GM23338 (cell line): ENCODE results near the gene SERPINB13. TPM values are rescaled to one million over a fixed set of nuclear protein-coding genes. Genes with fewer than 3 reads are reported as not detected.

Source experiments
- ATAC-seq: fragments of 200-7000 bp; cut with Tn5 transposase; 3 replicates; pipeline ENCODE4 v1.9.1; 2020
- DNase-seq: peaks from one replicate; pipeline ENCODE4 v3.0.0-alpha.2; 2015; ENCODE audit warnings: low spot score
- H2AFZ ChIP-seq: fragments of 200-600 bp; sonication (generic); 2 replicates; pipeline ENCODE4 v1.8.0; 2016; ENCODE audit warnings: antibody characterized with exemption, mild to moderate bottlenecking, moderate library complexity
- H3F3A ChIP-seq: fragments of 200-600 bp; sonication (generic); replicated peaks from 2 replicates; pipeline ENCODE4 v1.8.0; 2017; ENCODE audit warnings: antibody characterized with exemption, mixed run types, low read depth
- H3K27ac ChIP-seq: fragments of 200-600 bp; sonication (generic); 2 replicates; pipeline ENCODE4 v1.6.1; 2016; ENCODE audit warnings: low read depth
- H3K27me3 ChIP-seq: fragments of 200-600 bp; sonication (generic); 2 replicates; pipeline ENCODE4 v1.8.0; 2016; ENCODE audit warnings: mild to moderate bottlenecking, mixed run types, moderate library complexity; ENCODE audit not compliant: insufficient read depth
- H3K36me3 ChIP-seq: fragments of 200-600 bp; sonication (generic); 2 replicates; pipeline ENCODE4 v1.8.0; 2016; ENCODE audit warnings: mild to moderate bottlenecking; ENCODE audit not compliant: insufficient read depth
- H3K4me1 ChIP-seq: fragments of 200-600 bp; sonication (generic); 2 replicates; pipeline ENCODE4 v1.8.0; 2016; ENCODE audit warnings: mild to moderate bottlenecking, moderate library complexity; ENCODE audit not compliant: insufficient read depth
- H3K4me2 ChIP-seq: fragments of 200-600 bp; sonication (generic); 2 replicates; pipeline ENCODE4 v1.7.1; 2017; ENCODE audit warnings: mixed run types
- H3K4me3 ChIP-seq: fragments of 200-600 bp; sonication (generic); 2 replicates; pipeline ENCODE4 v1.6.1; 2016; ENCODE audit warnings: mixed run types
- H3K79me2 ChIP-seq: fragments of 200-600 bp; sonication (generic); replicated peaks from 2 replicates; pipeline ENCODE4 v1.8.0; 2017; ENCODE audit warnings: mild to moderate bottlenecking; ENCODE audit not compliant: insufficient read depth
- H3K9me2 ChIP-seq: fragments of 200-600 bp; sonication (generic); 2 replicates; pipeline ENCODE4 v1.8.0; 2017; ENCODE audit not compliant: insufficient read depth
- H4K20me1 ChIP-seq: fragments of 200-600 bp; sonication (generic); replicated peaks from 2 replicates; pipeline ENCODE4 v1.8.0; 2017; ENCODE audit warnings: mild to moderate bottlenecking; ENCODE audit not compliant: insufficient read depth
- H3K27ac Mint-ChIP-seq: 2 replicates; pipeline ENCODE4 v1.8.0; 2020; ENCODE audit warnings: inconsistent platforms, mild to moderate bottlenecking, moderate library complexity, mixed read lengths
- H3K27me3 Mint-ChIP-seq: 3 replicates; pipeline ENCODE4 v1.8.0; 2022; ENCODE audit warnings: low read depth, mild to moderate bottlenecking, moderate library complexity, mixed read lengths, inconsistent platforms; ENCODE audit not compliant: insufficient read depth, poor library complexity
- H3K36me3 Mint-ChIP-seq: 3 replicates; pipeline ENCODE4 v1.8.0; 2021; ENCODE audit warnings: low read depth, mild to moderate bottlenecking, inconsistent platforms, moderate library complexity, mixed read lengths
- H3K4me1 Mint-ChIP-seq: 3 replicates; pipeline ENCODE4 v1.8.0; 2020; ENCODE audit warnings: mild to moderate bottlenecking, inconsistent platforms, mixed read lengths
- H3K4me3 Mint-ChIP-seq: 3 replicates; pipeline ENCODE4 v1.8.0; 2021; ENCODE audit warnings: moderate library complexity, mild to moderate bottlenecking, inconsistent platforms, mixed read lengths
- H3K9me3 Mint-ChIP-seq: 3 replicates; pipeline ENCODE4 v1.8.0; 2020; ENCODE audit warnings: moderate library complexity, mild to moderate bottlenecking, inconsistent platforms, mixed read lengths
- CREB1 ChIP-seq: fragments of 250-450 bp; sonication (Bioruptor Pico); IDR thresholded peaks from 2 replicates; pipeline ENCODE4 v1.5.0; 2020; ENCODE audit warnings: low read depth, mild to moderate bottlenecking, moderate library complexity
- ETS1 ChIP-seq: IDR thresholded peaks from 2 replicates; pipeline ENCODE4 v1.6.1; 2016; ENCODE audit warnings: antibody characterized with exemption
- EZH2 ChIP-seq: fragments of 200-600 bp; sonication (generic); IDR thresholded peaks from one replicate; pipeline ENCODE4 v1.8.0; 2017; ENCODE audit warnings: antibody characterized with exemption, mild to moderate bottlenecking, low read depth; ENCODE audit not compliant: unreplicated experiment
- EZH2phosphoT487 ChIP-seq: fragments of 200-600 bp; sonication (generic); IDR thresholded peaks from one replicate; pipeline ENCODE4 v1.8.1; 2018; ENCODE audit warnings: antibody characterized with exemption; ENCODE audit not compliant: unreplicated experiment
- JUNB ChIP-seq: IDR thresholded peaks from one replicate; pipeline ENCODE4 v1.6.1; 2016; ENCODE audit warnings: antibody characterized with exemption; ENCODE audit not compliant: unreplicated experiment
- NANOG ChIP-seq: IDR thresholded peaks from 2 replicates; pipeline ENCODE4 v1.6.1; 2016; ENCODE audit warnings: antibody characterized with exemption, borderline replicate concordance
- POLR2AphosphoS5 ChIP-seq: IDR thresholded peaks from 2 replicates; pipeline ENCODE4 v1.6.1; 2016; ENCODE audit warnings: antibody characterized with exemption, low read depth
- REST ChIP-seq: IDR thresholded peaks from one replicate; pipeline ENCODE4 v1.6.1; 2018; ENCODE audit warnings: antibody characterized with exemption; ENCODE audit not compliant: unreplicated experiment
- STAT1 ChIP-seq: IDR thresholded peaks from one replicate; pipeline ENCODE4 v1.6.1; 2016; ENCODE audit warnings: antibody characterized with exemption; ENCODE audit not compliant: unreplicated experiment
- ZNF114 ChIP-seq: fragments of 250-450 bp; sonication (Bioruptor Pico); IDR thresholded peaks from 2 replicates; pipeline ENCODE4 v1.5.0; 2020; ENCODE audit warnings: mild to moderate bottlenecking, moderate library complexity
- ZNF331 ChIP-seq: fragments of 250-450 bp; sonication (Bioruptor Pico); IDR thresholded peaks from 2 replicates; pipeline ENCODE4 v1.5.0; 2020; ENCODE audit warnings: low read depth, mild to moderate bottlenecking, moderate library complexity
- ZNF462 ChIP-seq: fragments of 250-450 bp; sonication (Bioruptor Pico); IDR thresholded peaks from 2 replicates; pipeline ENCODE4 v1.5.0; 2020; ENCODE audit warnings: mild to moderate bottlenecking, moderate library complexity
- polyA plus RNA-seq: library from polyadenylated mRNA; unstranded; fragments of >200 nt; fragmentation: Nextera tagmentation; extraction: Ambion mirVana; gene quantifications from 2 replicates; pipeline ENCODE4 v1.2.1, GENCODE V29; 2016
- total RNA-seq: library from RNA; depleted of rRNA; stranded (reverse); fragments of >200 nt; shearing (Covaris generic); gene quantifications from 2 replicates; pipeline ENCODE4 v1.2.3, GENCODE V29; 2014
- TF ChIP-seq, protein P1 (sequence below), 2 experiments: fragments of 200-600 bp in 1 of 2; sonication (generic) in 1 of 2; conservative IDR thresholded peaks; 2 replicates each; pipeline versions ENCODE4 v1.5.1 to v1.6.1; 2016 to 2017; ENCODE audit warnings: antibody characterized with exemption in 2 of 2, low read depth in 2 of 2, mild to moderate bottlenecking in 2 of 2, moderate library complexity in 1 of 2

Gene SERPINB13
- total and polyA plus RNA-seq, 2 experiments from 2014 or later: not detected

DNA sequence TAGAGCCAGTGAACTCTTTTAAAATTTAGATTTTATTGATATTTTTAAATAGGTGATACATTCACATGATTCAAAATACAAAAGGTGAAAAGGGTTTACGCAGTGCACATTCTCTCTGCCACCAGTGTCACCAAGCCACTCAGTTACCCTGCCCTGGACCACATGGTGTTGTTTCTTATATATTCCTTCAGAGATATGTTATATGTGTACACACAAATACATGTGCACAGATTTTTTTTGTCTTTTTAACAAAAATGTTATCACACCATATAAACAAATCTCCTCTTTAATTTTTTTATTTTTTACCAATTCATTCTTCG is 30.7 kb downstream of the SERPINB13 start:
- peaks cover 9% of the 10 kb centered on the region for H3K9me2 ChIP-seq
- Mint-ChIP-seq H3K27ac (no peak overlapping the region), H3K27me3 (no peaks in the 10 kb centered on the region), H3K4me3 (no peak overlapping the region), H3K4me1 (peaks cover 8% of the 10 kb centered on the region; the same call in 2 of the 3 replicates), H3K9me3 (peaks cover 8% of the 10 kb centered on the region), H3K36me3 (no peaks in the 10 kb centered on the region)
- H3K79me2 ChIP-seq: no peaks in the 10 kb centered on the region
- DNase-seq: no peak
- ATAC-seq: no peak
- no peaks in the 10 kb centered on the region for H3F3A ChIP-seq
- peaks cover 9% of the 10 kb centered on the region for H3K4me1 ChIP-seq
- H3K36me3 ChIP-seq: no peaks in the 10 kb centered on the region
- no peak overlapping the region for H3K4me3 ChIP-seq
- no peak overlapping the region for H3K27ac ChIP-seq
- no peak overlapping the region for H2AFZ ChIP-seq
- H4K20me1 ChIP-seq: no peaks in the 10 kb centered on the region
- no peak overlapping the region for H3K4me2 ChIP-seq
- H3K27me3 ChIP-seq: no peaks in the 10 kb centered on the region
- TF ChIP-seq STAT1: no peak
- TF ChIP-seq ETS1: no peak
- no peak for TF ChIP-seq POLR2AphosphoS5
- TF ChIP-seq EZH2phosphoT487: no peak
- TF ChIP-seq ZNF331 (CRISPR knock-in tag): no peak
- TF ChIP-seq CREB1 (CRISPR knock-in tag): no peak
- no peak for TF ChIP-seq EZH2
- no peak for TF ChIP-seq JUNB
- TF ChIP-seq, protein P1, sequence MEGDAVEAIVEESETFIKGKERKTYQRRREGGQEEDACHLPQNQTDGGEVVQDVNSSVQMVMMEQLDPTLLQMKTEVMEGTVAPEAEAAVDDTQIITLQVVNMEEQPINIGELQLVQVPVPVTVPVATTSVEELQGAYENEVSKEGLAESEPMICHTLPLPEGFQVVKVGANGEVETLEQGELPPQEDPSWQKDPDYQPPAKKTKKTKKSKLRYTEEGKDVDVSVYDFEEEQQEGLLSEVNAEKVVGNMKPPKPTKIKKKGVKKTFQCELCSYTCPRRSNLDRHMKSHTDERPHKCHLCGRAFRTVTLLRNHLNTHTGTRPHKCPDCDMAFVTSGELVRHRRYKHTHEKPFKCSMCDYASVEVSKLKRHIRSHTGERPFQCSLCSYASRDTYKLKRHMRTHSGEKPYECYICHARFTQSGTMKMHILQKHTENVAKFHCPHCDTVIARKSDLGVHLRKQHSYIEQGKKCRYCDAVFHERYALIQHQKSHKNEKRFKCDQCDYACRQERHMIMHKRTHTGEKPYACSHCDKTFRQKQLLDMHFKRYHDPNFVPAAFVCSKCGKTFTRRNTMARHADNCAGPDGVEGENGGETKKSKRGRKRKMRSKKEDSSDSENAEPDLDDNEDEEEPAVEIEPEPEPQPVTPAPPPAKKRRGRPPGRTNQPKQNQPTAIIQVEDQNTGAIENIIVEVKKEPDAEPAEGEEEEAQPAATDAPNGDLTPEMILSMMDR (conservative IDR thresholded peaks at IDR 0.05; ENCODE audit: low read depth in 2 of 2): no peak
- no peak for TF ChIP-seq ZNF114 (CRISPR knock-in tag)
- no peak for TF ChIP-seq ZNF462 (CRISPR knock-in tag)
- TF ChIP-seq NANOG: no peak
- no peak for TF ChIP-seq REST
